Kidney capillary endothelial cell (primary cell): ENCODE measurements around the gene GPR22.

ENCODE experiments used
- DNase-seq: peaks from one replicate; pipeline ENCODE4 v3.0.0-alpha.2; 2018; ENCODE audit warnings: low spot score

Gene GPR22

DNA sequence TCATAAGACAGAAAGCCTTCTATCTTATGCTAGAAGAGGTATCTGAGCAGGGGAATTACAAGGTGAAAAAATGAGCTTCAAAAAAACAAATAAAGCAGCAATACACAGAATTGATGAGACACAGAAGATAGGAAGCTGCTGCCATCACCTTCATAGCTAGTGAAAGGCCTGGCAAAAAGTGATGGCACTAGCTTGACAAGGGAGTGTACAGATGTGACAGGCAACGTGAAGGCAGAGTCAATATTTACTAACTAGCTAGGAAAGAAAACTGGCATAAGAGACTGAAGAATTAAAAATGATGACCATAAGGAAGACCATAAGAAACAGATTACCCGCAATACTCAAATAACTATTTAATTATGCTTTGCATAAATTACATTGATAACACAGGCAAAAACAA, 9.4 kb downstream of the GPR22 start:
- no peak for DNase-seq

DNA sequence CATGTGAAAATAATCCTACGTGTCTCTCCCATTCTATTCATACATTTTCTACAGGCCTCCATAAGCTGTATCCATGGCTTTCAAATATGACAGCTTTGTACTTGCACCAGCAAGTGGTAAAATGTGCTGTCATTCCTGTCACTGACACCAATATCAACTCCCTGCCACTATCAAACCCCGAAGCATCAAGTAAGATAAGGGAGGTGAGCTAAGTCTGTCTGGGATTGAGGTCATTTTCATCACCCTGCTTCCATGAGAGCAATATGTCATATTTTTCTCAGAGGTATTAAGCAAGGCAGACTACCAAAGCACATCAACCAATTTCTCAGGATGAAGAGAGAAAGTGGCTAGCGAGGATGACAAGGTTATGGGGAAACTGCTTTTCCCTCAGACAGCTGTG, 11.1 kb downstream of the GPR22 start:
- no peak for DNase-seq

DNA sequence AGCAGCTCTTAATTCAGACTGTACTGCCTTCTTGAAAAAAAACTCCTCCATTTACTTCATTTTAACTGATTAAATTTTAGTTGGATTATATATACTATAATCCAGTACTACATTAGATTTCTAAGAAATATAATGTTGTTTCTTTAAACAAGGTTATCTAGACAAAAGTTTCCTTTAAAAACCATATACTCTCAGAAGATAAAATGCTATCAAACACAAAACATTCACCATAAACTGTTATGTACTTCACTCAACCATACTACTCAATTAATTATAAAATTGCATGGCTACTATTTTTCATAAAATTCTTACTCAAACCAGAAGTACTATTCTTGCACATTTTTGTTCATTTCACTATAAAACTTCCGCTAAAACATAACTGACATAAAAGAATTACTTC, 12.7 kb downstream of the GPR22 start:
- DNase-seq: no peak

DNA sequence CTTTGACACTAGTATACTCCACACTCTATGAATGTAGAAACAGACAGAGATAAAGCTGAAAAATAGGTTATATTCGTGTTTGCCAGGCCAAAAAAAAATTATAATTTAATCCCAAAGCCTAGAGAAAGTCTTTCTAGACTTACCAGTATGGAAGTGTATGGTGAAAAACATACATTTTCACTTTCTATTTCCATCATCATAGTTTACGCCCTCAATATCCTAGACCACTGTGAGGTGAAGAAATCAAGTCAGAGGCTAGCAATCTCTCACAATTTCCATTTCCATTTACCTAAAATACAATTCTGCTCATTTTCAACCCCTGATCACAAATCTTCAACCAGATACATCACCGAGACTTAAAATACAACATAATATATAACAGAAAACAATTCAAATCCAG, 16.2 kb downstream of the GPR22 start:
- no peak for DNase-seq

DNA sequence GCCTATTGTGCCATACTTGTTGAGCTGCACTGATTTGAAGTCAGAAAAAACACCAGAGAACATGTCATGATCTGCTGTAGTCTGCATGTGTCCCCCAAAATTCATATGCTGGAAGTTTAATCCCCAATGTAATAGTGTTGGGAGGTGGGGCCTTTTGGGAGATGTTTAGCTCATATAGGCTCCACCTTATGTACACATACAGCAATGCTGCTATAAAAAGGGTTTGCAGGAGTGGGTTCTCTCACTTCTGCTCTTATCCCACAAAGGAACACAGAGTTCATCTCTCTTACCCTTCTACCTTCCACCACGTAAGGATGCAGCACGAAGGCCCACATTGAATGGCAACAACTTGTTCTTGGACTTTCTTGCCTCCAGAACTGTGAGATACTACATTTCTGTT, 23.0 kb downstream of the GPR22 start:
- DNase-seq: no peak

DNA sequence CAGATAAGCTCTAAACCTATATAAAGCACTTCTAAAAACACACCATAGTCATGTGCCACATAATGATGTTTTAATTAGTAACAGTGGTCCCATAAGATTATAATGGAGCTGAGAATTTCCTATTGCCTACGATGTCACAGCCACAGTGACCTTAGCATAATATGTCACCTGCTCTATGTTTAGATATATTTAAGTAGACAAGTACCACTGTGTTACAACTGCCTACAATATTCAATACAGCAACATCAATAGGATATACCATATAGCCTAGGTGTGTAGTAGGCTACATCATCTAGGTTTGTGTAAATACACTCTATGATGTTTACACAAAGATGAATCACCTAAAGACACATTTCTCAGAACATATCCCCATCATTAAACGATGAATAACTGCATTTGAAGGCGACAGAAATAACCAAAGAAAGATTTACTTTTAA, 24.5 kb downstream of the GPR22 start:
- no peak for DNase-seq

DNA sequence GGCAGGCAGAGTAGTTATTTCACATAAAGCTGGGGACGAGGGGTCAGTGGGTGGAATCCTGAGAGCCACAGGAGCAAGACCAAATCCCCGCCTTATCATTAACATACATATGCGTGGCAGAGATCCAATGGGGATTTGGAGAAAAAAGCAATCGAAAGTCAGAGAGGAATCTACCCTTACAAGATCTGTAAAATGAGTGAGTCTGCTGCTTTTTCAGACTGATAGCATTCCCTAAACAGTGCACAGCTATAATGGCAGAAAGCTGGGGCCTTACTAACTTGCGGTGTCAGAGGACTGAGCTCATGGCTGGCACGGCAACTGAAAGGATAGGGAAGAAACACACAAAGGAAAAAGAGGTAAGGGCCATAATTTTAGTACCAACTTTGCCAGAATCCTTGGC, 25.0 kb downstream of the GPR22 start:
- DNase-seq: no peak

DNA sequence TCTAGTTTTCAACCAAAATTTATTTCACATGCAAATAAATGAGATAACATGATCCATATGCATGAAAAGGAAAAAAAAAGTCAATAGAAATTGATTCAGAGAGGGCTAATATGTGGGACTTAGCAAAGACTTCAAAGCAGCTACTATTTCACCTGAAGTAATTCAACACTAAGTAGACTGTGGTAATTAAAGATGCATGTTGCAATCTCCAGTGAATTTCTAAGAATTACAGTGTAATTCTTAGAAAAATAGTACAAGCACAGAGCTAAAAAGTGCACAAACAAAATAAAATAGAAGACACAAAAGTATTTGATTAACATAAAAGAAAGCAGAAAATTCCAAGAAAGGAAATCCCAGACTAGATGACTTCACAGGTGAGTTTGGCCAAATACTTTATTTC, 25.7 kb downstream of the GPR22 start:
- no peak for DNase-seq

DNA sequence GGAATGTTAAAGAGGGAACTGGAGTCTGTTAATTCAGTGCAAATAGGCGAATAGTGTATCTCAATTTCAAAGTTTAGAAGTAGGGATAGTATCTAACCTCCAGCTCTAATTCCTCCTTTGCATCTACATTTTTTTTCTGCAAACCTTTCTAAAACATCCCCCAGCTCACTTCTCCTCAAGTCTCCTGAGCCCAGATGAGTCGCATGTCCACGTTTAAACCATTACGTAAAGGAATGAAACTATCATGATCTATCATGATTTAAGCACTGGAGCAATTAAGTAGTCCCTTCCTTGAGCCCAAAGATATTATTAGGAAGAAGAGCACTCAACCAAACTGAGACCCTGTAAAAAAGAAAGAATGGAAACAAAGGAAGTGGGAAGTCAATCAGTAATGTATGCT, 29.9 kb downstream of the GPR22 start:
- no peak for DNase-seq

DNA sequence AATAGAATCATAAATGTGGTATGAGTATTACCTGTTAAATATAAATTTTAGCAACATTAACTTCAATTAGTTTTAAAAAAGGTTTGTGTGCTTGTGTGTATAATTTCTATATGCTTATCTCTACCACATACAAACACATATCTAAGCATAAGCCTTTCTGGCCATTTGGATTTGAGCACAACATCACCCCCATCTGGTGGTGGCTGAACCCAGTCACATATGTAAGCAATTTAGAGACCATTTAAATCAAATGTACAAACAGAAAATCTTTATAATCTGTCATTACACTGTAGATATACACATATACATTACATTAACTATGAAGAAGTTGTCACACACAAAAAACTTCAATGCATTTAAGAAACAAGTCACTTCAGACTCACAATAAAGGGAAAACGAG, 31.7 kb downstream of the GPR22 start:
- DNase-seq: peak; percentile 20

DNA sequence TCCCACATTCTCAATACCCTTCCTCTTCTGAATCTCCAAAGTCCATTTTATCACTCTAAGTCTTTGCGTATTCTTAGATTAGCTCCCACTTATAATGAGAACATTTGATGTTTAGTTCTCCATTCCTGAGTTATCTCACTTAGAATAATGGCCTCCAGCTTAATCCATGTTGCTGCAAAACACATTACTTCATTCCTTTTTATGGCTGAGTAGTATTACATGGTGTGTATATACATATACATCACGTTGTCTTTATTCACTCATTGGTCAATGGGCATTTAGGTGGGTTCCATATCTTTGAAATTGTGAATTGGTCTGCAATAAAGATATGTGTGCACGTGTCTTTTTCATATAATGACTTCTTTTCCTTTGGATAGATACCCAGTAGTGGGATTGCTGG, 32.3 kb downstream of the GPR22 start:
- DNase-seq: no peak

DNA sequence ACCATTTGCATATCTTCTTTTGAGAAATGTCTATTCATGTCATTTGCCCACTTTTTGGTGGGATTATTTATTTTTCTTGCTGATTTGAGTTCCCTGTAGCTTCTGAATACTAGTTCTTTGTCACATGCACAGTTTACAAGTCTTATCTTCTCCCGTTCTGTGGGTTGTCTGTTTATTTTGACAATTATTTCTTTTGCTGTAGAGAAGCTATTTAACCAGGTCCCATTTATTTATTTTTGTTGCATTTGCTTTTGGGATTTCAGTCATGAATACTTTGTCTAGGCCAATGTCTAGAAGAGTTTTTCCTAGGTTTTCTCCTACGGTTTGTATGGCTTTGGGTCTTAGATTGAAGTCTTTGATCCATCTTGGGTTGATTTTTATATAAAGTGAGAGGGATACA, 32.9 kb downstream of the GPR22 start:
- DNase-seq: no peak

DNA sequence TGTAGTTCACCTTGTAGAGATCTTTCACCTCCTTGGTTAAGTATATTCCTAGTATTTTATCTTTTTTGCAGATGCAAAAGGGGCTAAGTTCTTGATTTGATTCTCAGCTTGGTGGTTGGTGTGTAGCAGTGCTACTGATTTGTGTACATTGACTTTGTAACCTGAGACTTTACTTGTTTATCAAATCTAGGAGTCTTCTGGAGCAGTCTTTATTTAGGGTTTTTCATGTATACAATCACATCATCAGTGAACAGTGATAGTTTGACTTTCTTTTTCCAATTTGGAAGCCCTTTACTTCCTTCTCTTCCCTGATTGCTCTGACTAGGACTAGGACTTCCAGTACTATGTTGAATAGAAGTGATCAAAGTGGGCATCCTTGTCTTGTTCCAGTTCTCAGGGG, 33.8 kb downstream of the GPR22 start:
- DNase-seq: no peak

DNA sequence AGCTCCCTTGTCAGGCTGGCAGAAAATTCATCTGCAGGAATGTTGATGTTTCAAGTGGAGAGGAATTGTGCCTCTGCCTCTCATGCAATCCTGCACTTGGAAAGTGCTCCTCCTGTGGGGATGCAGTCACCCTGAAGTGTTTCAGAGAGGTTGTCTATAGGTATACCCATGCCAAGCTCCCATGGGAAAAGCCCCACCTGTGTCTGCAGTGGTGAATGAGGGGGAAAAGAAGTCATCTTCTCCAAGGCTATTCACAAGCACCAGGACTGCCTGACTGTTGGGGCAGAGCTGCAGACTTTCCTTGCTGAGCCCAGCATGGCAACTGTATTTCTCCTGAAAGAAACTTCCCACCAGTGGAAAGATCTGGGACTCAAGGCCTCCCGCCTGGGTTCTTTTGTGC, 35.5 kb downstream of the GPR22 start:
- no peak for DNase-seq

DNA sequence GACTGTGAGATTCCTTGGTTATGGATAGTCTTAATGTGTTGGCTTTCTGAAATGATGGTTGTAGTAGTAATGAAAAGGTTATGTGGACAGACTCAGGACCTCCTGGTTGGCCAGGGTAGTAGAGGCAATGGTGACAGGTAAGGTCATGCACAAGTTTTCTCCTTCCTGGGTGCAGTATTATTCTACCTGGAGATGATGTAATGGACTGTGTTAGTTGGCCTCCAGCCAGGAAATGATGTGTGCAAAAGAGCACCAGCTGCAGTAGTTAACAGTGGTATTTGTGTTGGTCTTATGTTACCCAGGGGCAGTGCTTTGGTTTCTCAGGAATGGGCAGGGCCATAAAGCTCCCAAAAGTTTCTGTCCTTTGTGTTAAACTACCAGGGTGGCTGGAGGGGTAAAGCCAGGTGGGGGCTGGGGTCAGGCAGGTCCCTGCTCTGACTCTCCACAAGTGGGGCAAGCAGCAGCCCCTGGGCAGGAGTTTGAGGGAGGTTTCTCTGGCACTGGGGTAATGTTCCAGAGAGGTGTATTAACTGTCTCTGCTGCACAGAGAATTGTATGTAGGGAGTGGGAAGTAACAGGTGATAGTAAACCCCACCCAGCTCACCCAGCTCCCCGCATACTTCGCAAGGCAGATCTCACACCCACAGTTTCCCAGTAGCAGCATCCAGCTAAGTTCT, 36.3 kb downstream of the GPR22 start:
- no peak for DNase-seq

DNA sequence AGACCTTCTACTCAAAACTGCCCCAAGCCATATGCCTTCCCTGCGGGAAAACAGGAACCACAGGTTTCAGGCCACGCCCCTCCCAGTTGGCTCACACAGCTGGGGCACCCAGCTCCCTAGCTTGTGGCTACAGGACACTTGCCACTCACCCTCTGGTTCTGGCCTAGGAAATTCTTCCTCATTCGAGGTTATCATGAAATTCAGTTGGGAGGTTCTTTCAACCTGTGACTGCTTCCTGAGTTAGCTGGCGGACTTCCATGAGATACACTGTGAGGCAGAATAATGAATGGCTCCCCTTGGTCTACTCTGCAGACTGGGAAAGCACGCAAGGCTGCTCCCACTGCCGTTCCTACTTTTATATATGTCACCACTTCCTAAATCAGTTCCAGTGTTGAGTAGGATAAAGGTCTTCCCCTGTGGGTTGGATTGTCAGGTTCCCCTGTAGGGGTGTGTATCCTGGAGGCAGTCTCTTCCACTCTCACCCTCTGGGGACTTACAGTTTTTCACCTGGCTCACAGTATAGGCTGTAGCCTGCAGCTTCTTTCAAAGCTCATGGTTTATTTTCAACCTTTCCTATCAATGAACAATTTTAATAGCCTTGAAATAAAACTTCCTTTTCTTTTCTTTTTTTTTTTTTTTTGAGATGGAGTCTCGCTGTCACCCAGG, 37.0 kb downstream of the GPR22 start:
- peak; percentile 26 for DNase-seq
